HEK293T (cell line): ENCODE results near the gene C10orf67.

Experiments
- BHLHE40 ChIP-seq: fragments of 450-650 bp; IDR thresholded peaks from 2 replicates; pipeline ENCODE4 v1.6.1; 2016; ENCODE audit warnings: mild to moderate bottlenecking, moderate library complexity, borderline replicate concordance
- FOXM1 ChIP-seq: fragments of 450-650 bp; IDR thresholded peaks from 2 replicates; pipeline ENCODE4 v1.6.1; 2017; ENCODE audit warnings: mild to moderate bottlenecking, borderline replicate concordance
- HDGF ChIP-seq: fragments of 450-650 bp; IDR thresholded peaks from 2 replicates; pipeline ENCODE4 v1.6.1; 2017; ENCODE audit warnings: antibody characterized with exemption, borderline replicate concordance
- L3MBTL2 ChIP-seq: fragments of 450-650 bp; conservative IDR thresholded peaks from 2 replicates; pipeline ENCODE4 v1.6.1; 2016; ENCODE audit warnings: mild to moderate bottlenecking
- PKNOX1 ChIP-seq: fragments of 450-650 bp; IDR thresholded peaks from 2 replicates; pipeline ENCODE4 v1.6.1; 2016
- SP1 ChIP-seq: fragments of 450-650 bp; IDR thresholded peaks from 2 replicates; pipeline ENCODE4 v1.6.1; 2017
- SUZ12 ChIP-seq: fragments of 450-650 bp; IDR thresholded peaks from 2 replicates; pipeline ENCODE4 v1.6.1; 2016; ENCODE audit warnings: mild to moderate bottlenecking

- TF ChIP-seq SP1 (no peak), BHLHE40 (no peak), SUZ12 (no peak), FOXM1 (no peak), L3MBTL2 (no peak), PKNOX1 (no peak), HDGF (no peak)
Observed at GRCh38 chr10:23345861-23346260, 1.3 kb upstream of the C10orf67 start.
